Measurements from ENCODE around the gene TPCN1.

TPCN1 gene

GRCh38 chr12:113227686-113228391, 6.6 kb downstream of the TPCN1 start:
- Mint-ChIP-seq H3K27ac (no peak overlapping the region), H3K4me1 (peaks cover 12% of the 10 kb centered on the region), H3K36me3 (peaks cover 24% of the 10 kb centered on the region), H3K4me3 (no peak overlapping the region), H3K9me3 (no peaks in the 10 kb centered on the region)
- DNase-seq (ENCODE audit: low spot score in 2 of 2) (no peak), ATAC-seq (no peak)

- Mint-ChIP-seq H3K9me3 (no peaks in the 10 kb centered on the region), H3K36me3 (peaks cover 29% of the 10 kb centered on the region), H3K4me3 (no peak overlapping the region), H3K27ac (no peak overlapping the region), H3K4me1 (peaks cover 7% of the 10 kb centered on the region)
- ATAC-seq (no peak), DNase-seq (ENCODE audit: low spot score in 2 of 2) (no peak)
Measured at GRCh38 chr12:113228394-113229028, 7.2 kb downstream of the TPCN1 start.

GRCh38 chr12:113230315-113231234, 9.3 kb downstream of the TPCN1 start:
- peak overlapping the region; percentile 11 for H3K27ac Mint-ChIP-seq
- ATAC-seq (no peak), DNase-seq (ENCODE audit: low spot score in 2 of 2) (no peak)
- H3K4me3 Mint-ChIP-seq: no peak overlapping the region
- peaks cover 31% of the 10 kb centered on the region for H3K36me3 Mint-ChIP-seq
- peaks cover 9% of the 10 kb centered on the region for H3K4me1 Mint-ChIP-seq
- no peaks in the 10 kb centered on the region for H3K9me3 Mint-ChIP-seq

GRCh38 chr12:113231235-113232088, 10.2 kb downstream of the TPCN1 start:
- H3K4me3 Mint-ChIP-seq: no peak overlapping the region
- no peak overlapping the region for H3K27ac Mint-ChIP-seq
- H3K9me3 Mint-ChIP-seq: no peaks in the 10 kb centered on the region
- peaks cover 31% of the 10 kb centered on the region for H3K36me3 Mint-ChIP-seq
- peaks cover 13% of the 10 kb centered on the region for H3K4me1 Mint-ChIP-seq
- ATAC-seq (no peak), DNase-seq (ENCODE audit: low spot score in 2 of 2) (no peak)

GRCh38 chr12:113232089-113232839, 11.0 kb downstream of the TPCN1 start:
- H3K36me3 Mint-ChIP-seq: peaks cover 31% of the 10 kb centered on the region
- no peak for DNase-seq (ENCODE audit: low spot score in 2 of 2)
- peak overlapping the region; percentile 47 for H3K4me3 Mint-ChIP-seq

GRCh38 chr12:113232840-113233585, 11.7 kb downstream of the TPCN1 start:
- ATAC-seq: peak; percentile 62
- DNase-seq (ENCODE audit: low spot score in 2 of 2): peak in 1 of 2 donors; percentile 58
- H3K4me1 Mint-ChIP-seq: peaks cover 13% of the 10 kb centered on the region
- H3K27ac Mint-ChIP-seq: no peak overlapping the region
- H3K4me3 Mint-ChIP-seq: peak overlapping the region; percentile 47
- H3K9me3 Mint-ChIP-seq: no peaks in the 10 kb centered on the region
- peaks cover 31% of the 10 kb centered on the region for H3K36me3 Mint-ChIP-seq

More at GRCh38 chr12:113232089-113232839, 11.0 kb downstream of the TPCN1 start:
- no peak for ATAC-seq
- Mint-ChIP-seq H3K27ac (no peak overlapping the region), H3K4me1 (peaks cover 13% of the 10 kb centered on the region), H3K9me3 (no peaks in the 10 kb centered on the region)

- Mint-ChIP-seq H3K27ac (no peak overlapping the region), H3K36me3 (peaks cover 25% of the 10 kb centered on the region), H3K4me1 (peaks cover 13% of the 10 kb centered on the region), H3K4me3 (no peak overlapping the region), H3K9me3 (no peaks in the 10 kb centered on the region)
- DNase-seq (ENCODE audit: low spot score in 2 of 2) (no peak), ATAC-seq (no peak)
Measured at GRCh38 chr12:113233967-113234366, 12.7 kb downstream of the TPCN1 start.

GRCh38 chr12:113234483-113234882, 13.2 kb downstream of the TPCN1 start:
- H3K9me3 Mint-ChIP-seq: no peaks in the 10 kb centered on the region
- no peak overlapping the region for H3K27ac Mint-ChIP-seq
- no peak for ATAC-seq
- peaks cover 17% of the 10 kb centered on the region for H3K4me1 Mint-ChIP-seq
- no peak overlapping the region for H3K4me3 Mint-ChIP-seq
- peaks cover 26% of the 10 kb centered on the region for H3K36me3 Mint-ChIP-seq
- no peak for DNase-seq (ENCODE audit: low spot score in 2 of 2)

GRCh38 chr12:113235976-113236375, 14.7 kb downstream of the TPCN1 start:
- H3K4me1 Mint-ChIP-seq: peaks cover 16% of the 10 kb centered on the region
- H3K27ac Mint-ChIP-seq: peak overlapping the region; percentile 11
- peaks cover 17% of the 10 kb centered on the region for H3K36me3 Mint-ChIP-seq
- H3K9me3 Mint-ChIP-seq: no peaks in the 10 kb centered on the region
- no peak for ATAC-seq
- H3K4me3 Mint-ChIP-seq: no peak overlapping the region
- DNase-seq (ENCODE audit: low spot score in 2 of 2): no peak

GRCh38 chr12:113236539-113237399, 15.5 kb downstream of the TPCN1 start:
- H3K27ac Mint-ChIP-seq: no peak overlapping the region
- DNase-seq (ENCODE audit: low spot score in 2 of 2) (no peak), ATAC-seq (no peak)
- peaks cover 17% of the 10 kb centered on the region for H3K36me3 Mint-ChIP-seq
- H3K4me1 Mint-ChIP-seq: peaks cover 21% of the 10 kb centered on the region
- no peaks in the 10 kb centered on the region for H3K9me3 Mint-ChIP-seq
- H3K4me3 Mint-ChIP-seq: no peak overlapping the region

GRCh38 chr12:113237748-113238147, 16.5 kb downstream of the TPCN1 start:
- Mint-ChIP-seq H3K4me1 (peaks cover 21% of the 10 kb centered on the region), H3K27ac (no peak overlapping the region), H3K36me3 (peaks cover 14% of the 10 kb centered on the region), H3K4me3 (no peak overlapping the region), H3K9me3 (no peaks in the 10 kb centered on the region)
- no peak for ATAC-seq
- DNase-seq (ENCODE audit: low spot score in 2 of 2): no peak

- H3K9me3 Mint-ChIP-seq: no peaks in the 10 kb centered on the region
- H3K36me3 Mint-ChIP-seq: peaks cover 11% of the 10 kb centered on the region
- peaks cover 21% of the 10 kb centered on the region for H3K4me1 Mint-ChIP-seq
- no peak for ATAC-seq
- no peak for DNase-seq (ENCODE audit: low spot score in 2 of 2)
- peak overlapping the region; percentile 14 for H3K27ac Mint-ChIP-seq
- H3K4me3 Mint-ChIP-seq: no peak overlapping the region
Measured at GRCh38 chr12:113238309-113238708, 17.0 kb downstream of the TPCN1 start.

GRCh38 chr12:113239288-113239771, 18.1 kb downstream of the TPCN1 start:
- no peak overlapping the region for H3K4me3 Mint-ChIP-seq
- peaks cover 21% of the 10 kb centered on the region for H3K4me1 Mint-ChIP-seq
- ATAC-seq (peak; percentile 48), DNase-seq (ENCODE audit: low spot score in 2 of 2) (no peak)
- H3K36me3 Mint-ChIP-seq: peaks cover 6% of the 10 kb centered on the region
- no peaks in the 10 kb centered on the region for H3K9me3 Mint-ChIP-seq
- H3K27ac Mint-ChIP-seq: peak overlapping the region; percentile 68

Data from stimulated activated effector memory CD8-positive, alpha-beta T cell treated with anti-CD3 and anti-CD28 coated beads, Interleukin-12 subunit alpha, Interleukin-12 subunit beta, amount 100 ng/mL, for 72 hours (primary cell).